Large intestine (tissue), 3 donors: ENCODE data around the gene DSTYK. TPM values are rescaled to one million over a fixed set of nuclear protein-coding genes. Genes with fewer than 3 reads are reported as not detected.

Experiments
- DNase-seq, 2 donors: peaks; one replicate each; pipeline versions ENCODE4 v3.0.0 to v3.0.0-alpha.2; 2013
- H3K27ac ChIP-seq: one replicate; pipeline ENCODE4 v1.5.1; 2013; ENCODE audit warnings: low read length
- H3K27me3 ChIP-seq: 2 replicates; pipeline ENCODE4 v1.6.1; 2013; ENCODE audit warnings: low read length; ENCODE audit not compliant: control insufficient read depth, insufficient read depth
- H3K36me3 ChIP-seq: 2 replicates; pipeline ENCODE4 v1.6.1; 2013; ENCODE audit warnings: low read length; ENCODE audit not compliant: control insufficient read depth, insufficient read depth
- H3K4me1 ChIP-seq: one replicate; pipeline ENCODE4 v1.6.1; 2013; ENCODE audit warnings: low read length; ENCODE audit not compliant: control insufficient read depth, insufficient read depth
- H3K4me3 ChIP-seq: one replicate; pipeline ENCODE4 v1.5.1; 2013; ENCODE audit warnings: low read length
- H3K9me3 ChIP-seq: one replicate; pipeline ENCODE4 v1.6.1; 2013; ENCODE audit warnings: mild to moderate bottlenecking, low read depth, low read length, moderate library complexity; ENCODE audit not compliant: control insufficient read depth
- WGBS: methylation state at CpG from one replicate; pipeline ENCODE4 v1.1.5; 2013; ENCODE audit warnings: low lambda C conversion rate; ENCODE audit not compliant: insufficient coverage; 5-methylcytosine and 5-hydroxymethylcytosine counted together
- polyA plus RNA-seq: library from polyadenylated mRNA; unstranded; fragments of 120-200 nt; gene quantifications from one replicate; pipeline ENCODE4 v1.2.1, GENCODE V29; 2013

The DSTYK gene
- polyA plus RNA-seq, 1 donor, result 6.0 TPM

DNA sequence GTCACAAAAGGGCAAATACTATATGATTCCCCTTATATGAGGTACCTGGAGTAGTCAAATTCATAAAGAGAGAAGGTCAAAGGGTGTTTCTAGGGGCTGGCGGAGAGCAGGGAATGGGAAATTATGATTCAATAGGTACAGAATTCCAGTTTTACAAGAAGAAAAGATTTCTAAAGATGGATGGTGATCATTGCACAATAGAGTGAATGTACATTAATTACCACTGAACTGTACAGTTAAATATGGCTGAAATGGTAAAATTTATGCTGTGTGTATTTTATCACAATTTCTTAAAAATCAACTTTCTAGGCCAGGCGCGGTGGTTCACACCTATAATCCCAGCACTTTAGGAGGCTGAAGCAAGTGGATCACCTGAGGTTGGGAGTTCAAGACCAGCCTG is 109.1 kb downstream of the DSTYK start:
- Histone ChIP-seq H3K4me3 (no peak overlapping the region), H3K9me3 (no peaks in the 10 kb centered on the region), H3K27me3 (no peaks in the 10 kb centered on the region), H3K36me3 (peaks cover 64% of the 10 kb centered on the region), H3K4me1 (no peaks in the 10 kb centered on the region), H3K27ac (no peak overlapping the region)
- no peak for DNase-seq
- no CpG with 5 or more reads among the region's 3 CpGs for WGBS

DNA sequence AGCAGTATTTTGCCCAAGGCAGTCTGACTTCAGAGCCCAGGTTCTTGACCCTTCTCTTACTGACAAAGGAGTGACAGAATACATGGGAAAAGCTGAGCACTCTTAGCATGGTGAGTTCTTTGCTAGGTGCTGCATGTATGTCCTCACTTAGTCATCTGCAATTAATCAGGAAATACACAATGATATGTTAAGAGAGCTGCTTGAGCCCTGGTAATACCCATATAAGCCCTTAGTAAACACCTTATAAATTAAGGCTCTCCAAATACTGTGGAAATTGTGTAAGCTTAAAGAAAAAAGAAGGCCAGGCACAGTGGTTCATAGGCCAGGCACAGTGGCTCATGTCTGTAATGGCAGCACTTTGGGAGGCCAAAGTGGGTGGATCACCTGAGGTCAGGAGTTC is 113.3 kb downstream of the DSTYK start:
- H3K36me3 ChIP-seq, result peaks cover 65% of the 10 kb centered on the region

DNA sequence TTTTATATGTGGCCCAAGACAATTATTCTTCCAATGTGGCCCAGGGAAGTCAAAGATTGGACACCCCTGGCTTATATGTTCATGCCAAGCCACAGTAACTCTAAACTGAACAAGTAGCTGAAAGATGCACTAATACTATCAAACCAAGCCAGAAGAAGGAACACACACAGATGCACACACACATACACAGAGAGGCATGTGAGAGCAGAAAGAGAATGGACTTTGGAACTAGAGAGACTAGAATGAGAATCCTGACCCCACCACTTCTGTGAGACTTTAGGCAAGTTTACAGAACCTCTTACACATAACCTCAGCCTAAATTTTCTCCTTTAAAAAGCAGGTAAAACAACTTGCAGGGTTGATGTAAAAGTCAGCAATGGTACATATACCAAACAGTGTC is 116.1 kb downstream of the DSTYK start:
- peak in 1 of 2 donors; percentile 29 for DNase-seq
- H3K4me3 ChIP-seq, result no peak overlapping the region
- no peaks in the 10 kb centered on the region for H3K9me3 ChIP-seq
- H3K27me3 ChIP-seq, result no peaks in the 10 kb centered on the region
- H3K4me1 ChIP-seq, result peaks cover 10% of the 10 kb centered on the region
- H3K36me3 ChIP-seq, result peaks cover 67% of the 10 kb centered on the region
- H3K27ac ChIP-seq, result no peak overlapping the region

More for the DNA sequence above, 113.3 kb downstream of the DSTYK start:
- Histone ChIP-seq H3K4me1 (no peaks in the 10 kb centered on the region), H3K4me3 (no peak overlapping the region), H3K27ac (no peak overlapping the region), H3K9me3 (no peaks in the 10 kb centered on the region), H3K27me3 (no peaks in the 10 kb centered on the region)
- DNase-seq, result no peak

Other genes with a start within 250 kb of the DSTYK start
- gene CNTN2, start 168.5 kb downstream of the DSTYK start, polyA plus RNA-seq, result 1.2 TPM
- 3.3 TPM for gene TMEM81, start 127.2 kb downstream of the DSTYK start, polyA plus RNA-seq
- gene RBBP5, start 89.7 kb downstream of the DSTYK start, polyA plus RNA-seq, result 13.4 TPM
- gene TMCC2, start 16.2 kb upstream of the DSTYK start, polyA plus RNA-seq, result 6.2 TPM
- gene NUAK2, start 110.0 kb upstream of the DSTYK start, polyA plus RNA-seq, result 8.5 TPM
- 8.7 TPM for gene KLHDC8A, start 145.2 kb upstream of the DSTYK start, polyA plus RNA-seq
- 1.0 TPM for gene LEMD1, start 210.4 kb upstream of the DSTYK start, polyA plus RNA-seq
- 0.88 TPM for gene BLACAT1, start 244.3 kb upstream of the DSTYK start, polyA plus RNA-seq